ENCODE measurements around the gene EMC6. TPM values are rescaled to one million over a fixed set of nuclear protein-coding genes. Genes with fewer than 3 reads are reported as not detected.
"Not testable (repeated sequence)": the region's sequence is repeated elsewhere in the genome, so short reads cannot be mapped to it uniquely, and the experiment has no call there.

Gene EMC6
- total and polyA plus RNA-seq, 2 of the 4 experiments (the other 2 are of a cell fraction) = 10.9 to 80.5 TPM

GRCh38 chr17:3704931-3705717 lies 36.5 kb downstream of the EMC6 start:
- no peak for DNase-seq
- Histone ChIP-seq H4K20me1 (ENCODE audit: insufficient read depth, low read length) (no peaks in the 10 kb centered on the region), H2BK5ac (ENCODE audit: low read depth, low read length, poor library complexity, severe bottlenecking) (no peak overlapping the region), H2BK20ac (ENCODE audit: low read depth, low read length) (no peak overlapping the region), H3K4ac (ENCODE audit: low read depth, low read length) (no peak overlapping the region), H2BK15ac (ENCODE audit: low read depth, low read length) (no peak overlapping the region), H3K4me2 (ENCODE audit: low read depth, low read length) (no peak overlapping the region), H3K9ac (ENCODE audit: low read depth, low read length) (no peak overlapping the region), H3K27ac (ENCODE audit: insufficient read depth, low read length) (no peak overlapping the region), H2AFZ (replicated peaks; ENCODE audit: low read length, poor library complexity) (no peak overlapping the region), H3K18ac (ENCODE audit: low read depth, low read length) (no peak overlapping the region), H3K14ac (replicated peaks; ENCODE audit: low read depth, low read length) (no peak overlapping the region), H3K79me1 (ENCODE audit: low read depth in 1 of 2, low read length in 2 of 2) (no peaks in the 10 kb centered on the region), H3K27me3 (ENCODE audit: control insufficient read depth, insufficient read depth, low read length) (no peaks in the 10 kb centered on the region), H3K36me3 (ENCODE audit: control insufficient read depth, insufficient read depth, low read length) (no peaks in the 10 kb centered on the region), H4K8ac (ENCODE audit: low read depth in 2 of 2, low read length in 2 of 2) (no peak overlapping the region), H2AK5ac (ENCODE audit: low read depth, low read length) (no peak overlapping the region), H4K91ac (ENCODE audit: insufficient read depth, low read depth, low read length) (no peak overlapping the region), H3K4me3 (ENCODE audit: insufficient read depth, low read depth, low read length) (no peak overlapping the region), H3K56ac (ENCODE audit: extremely low read depth, insufficient read depth, low read length) (no peak overlapping the region), H3K4me1 (ENCODE audit: control insufficient read depth, insufficient read depth, low read length) (no peaks in the 10 kb centered on the region), H2BK120ac (ENCODE audit: low read depth, low read length) (no peak overlapping the region), H2AK9ac (replicated peaks; ENCODE audit: low read depth, low read length, poor library complexity) (no peak overlapping the region), H3K9me1 (ENCODE audit: insufficient read depth, low read length) (no peaks in the 10 kb centered on the region; the same call in 1 of the 2 replicates), H3K9me3 (ENCODE audit: control insufficient read depth, insufficient read depth, low read length) (peaks cover 4% of the 10 kb centered on the region; the same call in 1 of the 2 replicates), H4K5ac (ENCODE audit: low read depth, low read length) (no peak overlapping the region), H3K23ac (ENCODE audit: low read depth, low read length) (no peak overlapping the region)
- dilution Hi-C loops (cut with HindIII; ENCODE audit: low sequenced_read_pairs, unreplicated experiment) = no loop called here
- in situ Hi-C loops (cut with MboI; ENCODE audit: low sequenced_read_pairs) = no loop called here
- TF ChIP-seq MAZ (IDR thresholded peaks at IDR 0.05; ENCODE audit: borderline replicate concordance, low read depth, low read length) (no peak), ELK1 (IDR thresholded peaks at IDR 0.05; ENCODE audit: borderline replicate concordance, low read depth, low read length) (no peak), NFE2L2 (IDR thresholded peaks at IDR 0.05; ENCODE audit: low read depth, low read length) (no peak), BHLHE40 (IDR thresholded peaks at IDR 0.05; ENCODE audit: low read depth, low read length) (no peak), USF2 (IDR thresholded peaks at IDR 0.05; ENCODE audit: low read depth, low read length) (no peak), MXI1 (IDR thresholded peaks at IDR 0.05; ENCODE audit: borderline replicate concordance, low read depth, low read length) (no peak)
- ChIA-PET CTCF (no interaction called here), POLR2A (ENCODE audit: unreplicated experiment) (no interaction called here)
- intact Hi-C loops (cut with micrococcal nuclease) = no loop called here
- ATAC-seq (ENCODE audit: low read depth) = no peak
- no TSS peak for BruUV-seq (replicated peaks)
- WGBS, 2 experiments (ENCODE audit: extremely low coverage in 2 of 2, insufficient read length in 1 of 2) = 78% methylated on average over 7 of the region's 20 CpGs; no CpG with 5 or more reads in 1 of the 2 experiments

GRCh38 chr17:3705718-3705984 lies 37.0 kb downstream of the EMC6 start:
- H3K9ac ChIP-seq (ENCODE audit: low read depth, low read length); H2BK5ac ChIP-seq (ENCODE audit: low read depth, low read length, poor library complexity, severe bottlenecking); H3K27ac ChIP-seq (ENCODE audit: insufficient read depth, low read length); H3K9me1 ChIP-seq (ENCODE audit: insufficient read depth, low read length); H2BK20ac ChIP-seq (ENCODE audit: low read depth, low read length); in situ Hi-C loops (cut with MboI; ENCODE audit: low sequenced_read_pairs); H3K4me2 ChIP-seq (ENCODE audit: low read depth, low read length); H4K8ac ChIP-seq (ENCODE audit: low read depth in 2 of 2, low read length in 2 of 2); H3K14ac ChIP-seq (replicated peaks; ENCODE audit: low read depth, low read length); H3K23ac ChIP-seq (ENCODE audit: low read depth, low read length); H3K4ac ChIP-seq (ENCODE audit: low read depth, low read length); H2AK5ac ChIP-seq (ENCODE audit: low read depth, low read length); ATAC-seq (ENCODE audit: low read depth); POLR2A ChIA-PET (ENCODE audit: unreplicated experiment); H3K56ac ChIP-seq (ENCODE audit: extremely low read depth, insufficient read depth, low read length); BruUV-seq (replicated peaks); H3K36me3 ChIP-seq (ENCODE audit: control insufficient read depth, insufficient read depth, low read length); intact Hi-C loops (cut with micrococcal nuclease); H3K4me1 ChIP-seq (ENCODE audit: control insufficient read depth, insufficient read depth, low read length); H4K91ac ChIP-seq (ENCODE audit: insufficient read depth, low read depth, low read length); H3K18ac ChIP-seq (ENCODE audit: low read depth, low read length); dilution Hi-C loops (cut with HindIII; ENCODE audit: low sequenced_read_pairs, unreplicated experiment); H2AFZ ChIP-seq (replicated peaks; ENCODE audit: low read length, poor library complexity); H2AK9ac ChIP-seq (replicated peaks; ENCODE audit: low read depth, low read length, poor library complexity); DNase-seq; H3K79me1 ChIP-seq (ENCODE audit: low read depth in 1 of 2, low read length in 2 of 2); H2BK120ac ChIP-seq (ENCODE audit: low read depth, low read length); H3K27me3 ChIP-seq (ENCODE audit: control insufficient read depth, insufficient read depth, low read length); H3K4me3 ChIP-seq (ENCODE audit: insufficient read depth, low read depth, low read length); H4K20me1 ChIP-seq (ENCODE audit: insufficient read depth, low read length); H3K9me3 ChIP-seq (ENCODE audit: control insufficient read depth, insufficient read depth, low read length); H4K5ac ChIP-seq (ENCODE audit: low read depth, low read length); H2BK15ac ChIP-seq (ENCODE audit: low read depth, low read length); CTCF ChIA-PET: not testable (repeated sequence)
- no CpG with 5 or more reads among the region's 1 CpG for WGBS, 2 experiments (ENCODE audit: extremely low coverage in 2 of 2, insufficient read length in 1 of 2)
